ENCODE data around the gene KCNH3. TPM values are rescaled to one million over a fixed set of nuclear protein-coding genes. Genes with fewer than 3 reads are reported as not detected.

KCNH3 gene
- total and polyA plus RNA-seq, 2 of the 4 experiments (the other 2 are of a cell fraction), result 0.10 TPM; not detected in 1

DNA sequence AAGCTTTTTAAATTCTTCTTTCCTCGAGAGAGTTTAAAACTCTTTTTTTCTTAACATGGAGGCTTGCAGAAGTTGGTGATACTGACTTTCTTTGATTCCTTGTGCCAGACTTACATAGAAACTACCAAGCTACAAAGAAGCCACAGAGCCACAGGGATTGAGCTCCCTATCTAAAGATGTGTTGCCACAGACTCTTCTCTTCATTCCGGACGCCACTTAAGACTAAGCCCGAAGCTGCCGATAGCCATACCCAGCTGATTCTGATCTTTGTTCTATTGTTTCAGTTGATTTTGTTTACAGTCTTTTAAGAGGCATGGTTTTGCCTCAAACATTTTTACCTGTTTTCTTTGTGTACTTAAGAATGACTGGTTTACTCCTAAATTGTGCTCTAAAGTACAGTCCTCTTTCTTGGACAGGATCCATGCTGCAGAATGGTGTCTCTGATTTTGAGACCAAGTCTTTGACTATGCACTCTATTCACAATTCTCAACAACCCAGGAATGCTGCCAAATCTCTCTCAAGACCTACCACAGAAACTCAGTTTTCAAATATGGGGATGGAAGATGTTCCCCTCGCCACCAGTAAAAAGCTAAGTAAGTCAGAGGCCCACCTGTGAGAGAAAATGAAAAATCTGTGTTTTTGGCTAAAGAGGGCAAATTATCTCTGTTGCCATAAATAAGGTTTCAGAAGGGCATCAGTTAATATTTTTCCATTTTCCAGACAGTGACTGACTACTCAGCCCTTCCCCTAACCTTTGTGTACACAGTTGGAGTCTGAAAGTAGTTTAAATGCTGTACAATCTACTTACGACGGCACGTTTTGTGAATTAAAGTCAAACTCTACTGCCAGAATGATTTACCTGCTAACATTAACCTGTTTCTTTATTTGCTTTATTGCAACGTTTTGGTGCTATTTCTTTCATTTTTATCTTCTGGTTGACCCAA lies 42.1 kb upstream of the KCNH3 start:
- H3K9me3 ChIP-seq (ENCODE audit: control insufficient read depth, insufficient read depth, low read length), result no peaks in the 10 kb centered on the region
- H2BK15ac ChIP-seq (ENCODE audit: low read depth, low read length), result no peak overlapping the region
- H4K5ac ChIP-seq (ENCODE audit: low read depth, low read length), result no peak overlapping the region
- dilution Hi-C loops (cut with HindIII; ENCODE audit: low sequenced_read_pairs, unreplicated experiment), result no loop called here
- H4K20me1 ChIP-seq (ENCODE audit: insufficient read depth, low read length), result no peaks in the 10 kb centered on the region
- H3K27ac ChIP-seq (ENCODE audit: insufficient read depth, low read length), result no peak overlapping the region
- H4K8ac ChIP-seq (ENCODE audit: low read depth in 2 of 2, low read length in 2 of 2), result no peak overlapping the region
- intact Hi-C loops (cut with micrococcal nuclease), result no loop called here
- no peak overlapping the region for H3K4ac ChIP-seq (ENCODE audit: low read depth, low read length)
- no peak overlapping the region for H2BK120ac ChIP-seq (ENCODE audit: low read depth, low read length)
- H4K91ac ChIP-seq (ENCODE audit: insufficient read depth, low read depth, low read length), result no peak overlapping the region
- H3K4me2 ChIP-seq (ENCODE audit: low read depth, low read length), result no peak overlapping the region
- no peak overlapping the region for H2AFZ ChIP-seq (replicated peaks; ENCODE audit: low read length, poor library complexity)
- in situ Hi-C loops (cut with MboI; ENCODE audit: low sequenced_read_pairs), result no loop called here
- no peak overlapping the region for H3K23ac ChIP-seq (ENCODE audit: low read depth, low read length)
- H3K4me3 ChIP-seq (ENCODE audit: insufficient read depth, low read depth, low read length), result no peak overlapping the region
- H2BK5ac ChIP-seq (ENCODE audit: low read depth, low read length, poor library complexity, severe bottlenecking), result no peak overlapping the region
- H2AK9ac ChIP-seq (replicated peaks; ENCODE audit: low read depth, low read length, poor library complexity), result no peak overlapping the region
- BruUV-seq (replicated peaks), result no TSS peak
- ATAC-seq (ENCODE audit: low read depth), result no peak
- TF ChIP-seq POLR2A (IDR thresholded peaks at IDR 0.05; ENCODE audit: low read depth, low read length) (no peak), USF2 (IDR thresholded peaks at IDR 0.05; ENCODE audit: low read depth, low read length) (no peak), BHLHE40 (IDR thresholded peaks at IDR 0.05; ENCODE audit: low read depth, low read length) (no peak), SMC3 (IDR thresholded peaks at IDR 0.05; ENCODE audit: low read depth, low read length) (no peak), CEBPB (IDR thresholded peaks at IDR 0.05; ENCODE audit: low read depth, low read length) (no peak), MAZ (IDR thresholded peaks at IDR 0.05; ENCODE audit: borderline replicate concordance, low read depth, low read length) (no peak), RFX5 (IDR thresholded peaks at IDR 0.05; ENCODE audit: low read depth, low read length) (no peak), MAFK (IDR thresholded peaks at IDR 0.05; ENCODE audit: low read depth, low read length) (no peak)
- TF ChIP-seq, protein P1, sequence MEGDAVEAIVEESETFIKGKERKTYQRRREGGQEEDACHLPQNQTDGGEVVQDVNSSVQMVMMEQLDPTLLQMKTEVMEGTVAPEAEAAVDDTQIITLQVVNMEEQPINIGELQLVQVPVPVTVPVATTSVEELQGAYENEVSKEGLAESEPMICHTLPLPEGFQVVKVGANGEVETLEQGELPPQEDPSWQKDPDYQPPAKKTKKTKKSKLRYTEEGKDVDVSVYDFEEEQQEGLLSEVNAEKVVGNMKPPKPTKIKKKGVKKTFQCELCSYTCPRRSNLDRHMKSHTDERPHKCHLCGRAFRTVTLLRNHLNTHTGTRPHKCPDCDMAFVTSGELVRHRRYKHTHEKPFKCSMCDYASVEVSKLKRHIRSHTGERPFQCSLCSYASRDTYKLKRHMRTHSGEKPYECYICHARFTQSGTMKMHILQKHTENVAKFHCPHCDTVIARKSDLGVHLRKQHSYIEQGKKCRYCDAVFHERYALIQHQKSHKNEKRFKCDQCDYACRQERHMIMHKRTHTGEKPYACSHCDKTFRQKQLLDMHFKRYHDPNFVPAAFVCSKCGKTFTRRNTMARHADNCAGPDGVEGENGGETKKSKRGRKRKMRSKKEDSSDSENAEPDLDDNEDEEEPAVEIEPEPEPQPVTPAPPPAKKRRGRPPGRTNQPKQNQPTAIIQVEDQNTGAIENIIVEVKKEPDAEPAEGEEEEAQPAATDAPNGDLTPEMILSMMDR (conservative IDR thresholded peaks at IDR 0.05; ENCODE audit: low read depth, low read length), result no peak
- H3K18ac ChIP-seq (ENCODE audit: low read depth, low read length), result no peak overlapping the region
- ChIA-PET POLR2A (ENCODE audit: unreplicated experiment) (no interaction called here), CTCF (no interaction called here)
- no peak for DNase-seq
- no peak overlapping the region for H3K56ac ChIP-seq (ENCODE audit: extremely low read depth, insufficient read depth, low read length)
- H3K9ac ChIP-seq (ENCODE audit: low read depth, low read length), result no peak overlapping the region
- H3K9me1 ChIP-seq (ENCODE audit: insufficient read depth, low read length), result no peaks in the 10 kb centered on the region
- H2AK5ac ChIP-seq (ENCODE audit: low read depth, low read length), result no peak overlapping the region
- no peaks in the 10 kb centered on the region for H3K4me1 ChIP-seq (ENCODE audit: control insufficient read depth, insufficient read depth, low read length)
- H3K36me3 ChIP-seq (ENCODE audit: control insufficient read depth, insufficient read depth, low read length), result peaks cover 19% of the 10 kb centered on the region
- H2BK20ac ChIP-seq (ENCODE audit: low read depth, low read length), result no peak overlapping the region
- 67% methylated on average over 1 of the region's 10 CpGs; no CpG with 5 or more reads in 1 of the 2 experiments for WGBS, 2 experiments (ENCODE audit: extremely low coverage in 2 of 2, insufficient read length in 1 of 2)
- peaks cover 7 to 28% of the 10 kb centered on the region in 2 experiments for H3K79me1 ChIP-seq (ENCODE audit: low read depth in 1 of 2, low read length in 2 of 2)
- H3K27me3 ChIP-seq (ENCODE audit: control insufficient read depth, insufficient read depth, low read length), result no peaks in the 10 kb centered on the region
- H3K14ac ChIP-seq (replicated peaks; ENCODE audit: low read depth, low read length), result no peak overlapping the region
